Fibroblast of mammary gland (primary cell): Measurements from ENCODE around the gene CTXN1.

Experiments used
- DNase-seq: peaks from one replicate; pipeline ENCODE4 v3.0.0-alpha.2; 2010; ENCODE audit warnings: low read depth
- H3K4me3 ChIP-seq: 2 replicates; pipeline ENCODE4 v1.5.1; 2011; ENCODE audit warnings: low read depth, mild to moderate bottlenecking, low read length, moderate library complexity; ENCODE audit not compliant: control insufficient read depth
- CTCF ChIP-seq: conservative IDR thresholded peaks from 2 replicates; pipeline ENCODE4 v1.5.1; 2011; ENCODE audit warnings: low read depth, low read length, inconsistent platforms; ENCODE audit not compliant: control insufficient read depth, insufficient read depth

CTXN1 gene

DNA sequence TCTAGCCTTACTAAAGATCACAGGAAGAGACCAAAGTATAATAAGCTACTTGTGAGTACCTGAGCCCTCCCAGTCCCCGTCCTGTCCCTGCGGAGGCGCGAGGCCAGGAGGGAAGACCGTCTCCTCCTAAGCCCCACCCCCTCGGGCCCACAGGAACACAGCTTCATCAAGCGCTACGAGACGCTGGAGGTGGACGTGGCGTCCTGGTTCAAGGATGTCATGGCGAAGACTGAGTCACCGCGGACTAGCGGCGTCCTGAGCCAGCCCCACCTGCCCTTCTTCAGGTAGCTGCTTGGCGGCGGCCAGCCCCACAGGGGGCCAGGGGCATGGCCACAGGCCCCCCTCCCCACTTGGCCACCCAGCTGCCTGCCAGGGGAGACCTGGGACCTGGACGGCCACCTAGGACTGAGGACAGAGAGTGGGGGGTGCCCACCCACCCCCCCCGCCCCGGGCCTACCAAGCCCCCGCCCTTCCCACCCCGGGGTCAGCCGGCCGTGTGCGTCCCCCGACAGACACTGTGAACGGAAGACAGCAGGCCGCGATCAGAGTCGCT is 13.7 kb downstream of the CTXN1 start:
- H3K4me3 ChIP-seq = no peak overlapping the region
- DNase-seq = no peak
- TF ChIP-seq CTCF = no peak

- no peak for TF ChIP-seq CTCF
- H3K4me3 ChIP-seq = no peak overlapping the region
- no peak for DNase-seq
Observed at GRCh38 chr19:7911508-7912143, 14.3 kb downstream of the CTXN1 start.

GRCh38 chr19:7910321-7911161 is 15.4 kb downstream of the CTXN1 start:
- no peak for DNase-seq
- TF ChIP-seq CTCF = no peak
- H3K4me3 ChIP-seq = no peak overlapping the region

DNA sequence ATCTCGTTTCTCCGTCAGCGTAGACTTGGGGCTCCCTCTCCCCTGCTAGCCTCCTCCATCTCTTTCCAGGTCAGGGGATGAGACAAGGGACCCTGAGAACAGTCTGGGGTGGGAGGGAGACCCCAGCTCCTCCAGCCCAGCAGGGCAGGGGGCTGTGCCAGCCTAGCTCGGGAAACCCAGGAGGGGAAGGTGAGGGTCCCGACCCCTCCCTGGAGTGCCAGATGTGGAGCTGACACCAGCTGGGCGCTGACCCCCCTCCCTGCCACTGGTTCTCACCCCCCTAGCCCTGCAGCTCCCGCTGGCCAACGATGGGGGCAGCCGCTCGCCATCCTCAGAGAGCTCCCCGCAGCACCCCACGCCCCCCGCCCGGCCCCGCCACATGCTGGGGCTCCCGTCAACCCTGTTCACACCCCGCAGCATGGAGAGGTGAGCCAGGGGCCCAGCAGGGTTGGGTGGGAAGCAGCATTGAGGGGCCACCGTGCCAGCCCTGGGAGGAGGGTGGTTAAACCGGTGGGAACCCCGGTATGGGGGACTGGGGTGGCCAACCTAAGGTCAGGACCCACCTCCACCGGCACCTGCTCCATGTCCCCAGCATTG is 16.4 kb downstream of the CTXN1 start:
- no peak for DNase-seq
- H3K4me3 ChIP-seq = no peak overlapping the region
- no peak for TF ChIP-seq CTCF

DNA sequence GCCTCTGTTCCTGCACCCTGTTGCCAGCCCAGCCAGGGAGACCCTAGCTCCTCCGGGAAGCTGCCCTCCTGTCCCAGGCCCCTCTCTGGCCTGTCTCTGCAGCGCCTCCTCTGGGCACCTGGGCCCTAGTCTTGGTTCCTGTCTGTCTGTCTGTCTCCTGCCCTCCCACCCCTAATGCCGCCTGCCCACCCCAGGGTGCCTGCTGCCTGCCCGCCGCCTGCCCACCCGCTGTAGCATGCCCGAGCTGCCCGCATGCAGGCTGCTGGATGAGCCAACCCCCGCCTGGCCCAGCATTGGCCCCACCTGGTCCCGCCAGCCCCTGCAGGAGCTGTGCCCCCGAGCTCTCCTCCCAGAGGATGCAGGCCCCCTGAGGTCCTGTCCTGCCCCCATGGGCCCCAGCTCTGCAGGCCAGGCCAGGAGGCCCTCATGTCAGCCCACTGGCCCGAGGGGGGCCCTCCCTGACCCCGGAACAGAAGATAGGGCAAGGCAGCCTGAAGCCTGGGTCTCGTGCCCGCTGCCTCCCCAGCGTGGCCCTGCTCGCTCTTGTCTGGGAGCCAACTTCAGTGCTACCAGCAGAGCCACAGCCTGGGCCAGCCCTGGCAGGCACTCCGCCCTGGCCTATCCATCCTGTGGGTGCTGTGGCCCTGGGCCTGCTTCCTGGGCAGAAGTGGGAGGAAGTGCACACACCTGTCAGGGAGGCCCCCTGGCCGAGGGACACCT is 17.0 kb downstream of the CTXN1 start:
- TF ChIP-seq CTCF = no peak
- no peak for DNase-seq
- H3K4me3 ChIP-seq = no peak overlapping the region

DNA sequence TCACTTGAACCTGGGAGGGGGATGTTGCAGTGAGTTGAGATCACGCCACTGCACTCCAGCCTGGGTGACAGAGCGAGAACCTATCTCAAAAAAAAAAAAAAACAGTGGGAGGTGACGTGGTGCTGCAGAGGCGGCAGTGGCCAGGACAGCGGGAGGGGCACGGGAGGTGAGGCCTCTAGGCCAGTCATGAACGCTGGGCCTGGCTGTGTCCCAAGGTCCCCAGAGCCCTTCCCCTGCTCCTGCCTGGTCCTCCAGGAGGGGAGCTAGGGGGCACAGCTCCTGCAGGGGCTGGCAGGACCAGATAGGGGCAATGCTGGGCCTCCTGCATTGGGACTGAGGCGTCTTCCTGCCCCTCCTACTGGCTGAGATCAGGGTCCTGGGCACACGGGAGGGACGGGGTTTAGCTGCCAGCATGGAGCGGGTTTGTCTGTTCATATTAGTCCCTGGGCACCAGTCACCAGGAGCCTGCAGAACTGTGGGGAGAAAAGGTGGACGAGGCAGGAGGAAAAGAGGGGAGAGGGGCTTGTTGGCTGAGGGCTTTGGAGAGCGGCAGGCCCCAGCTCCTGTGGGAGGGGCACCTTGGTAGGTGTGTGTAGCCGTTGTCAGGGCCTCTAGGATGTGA is 17.7 kb downstream of the CTXN1 start:
- TF ChIP-seq CTCF = no peak
- no peak overlapping the region for H3K4me3 ChIP-seq
- no peak for DNase-seq
